Sigmoid colon (tissue), 7 donors: ENCODE measurements around the gene PRKCZ. TPM values are rescaled to one million over a fixed set of nuclear protein-coding genes. Genes with fewer than 3 reads are reported as not detected.

ENCODE experiments used
- DNase-seq: peaks from one replicate; pipeline ENCODE4 v3.0.0-alpha.2; 2019
- H3K27ac ChIP-seq, 4 donors: fragments of 200-600 bp; sonication (generic); one replicate each; pipeline ENCODE4 v1.5.1; 2016 to 2019; ENCODE audit warnings: mild to moderate bottlenecking in 1 of 4
- H3K27me3 ChIP-seq, 3 donors: fragments of 200-600 bp; sonication (generic); one replicate each; pipeline ENCODE4 v1.5.1; 2019; ENCODE audit warnings: mild to moderate bottlenecking in 1 of 3
- H3K36me3 ChIP-seq, 4 donors: fragments of 200-600 bp; sonication (generic); one replicate each; pipeline ENCODE4 v1.5.1; 2016 to 2019
- H3K4me1 ChIP-seq, 4 donors: fragments of 200-600 bp; sonication (generic); one replicate each; pipeline ENCODE4 v1.5.1; 2017 to 2019
- H3K4me3 ChIP-seq, 4 donors: fragments of 200-600 bp; sonication (generic); one replicate each; pipeline ENCODE4 v1.5.1; 2017 to 2019; ENCODE audit warnings: mild to moderate bottlenecking in 2 of 4, moderate library complexity in 1 of 4
- H3K9me3 ChIP-seq, 4 donors: fragments of 200-600 bp in 3 of 4; sonication (generic) in 3 of 4; one replicate each; pipeline versions ENCODE4 v1.5.1 to v1.6.1; 2013 to 2019
- EP300 ChIP-seq, 4 donors: sonication (generic); formaldehyde crosslinking; IDR thresholded peaks; one replicate each; pipeline ENCODE4 v1.6.1; 2017; ENCODE audit warnings: antibody characterized with exemption in 4 of 4
- POLR2A ChIP-seq, 2 donors: fragments of 450-650 bp; IDR thresholded peaks; one replicate each; pipeline ENCODE4 v1.6.1; 2016; ENCODE audit warnings: antibody characterized with exemption in 2 of 2, mild to moderate bottlenecking in 2 of 2, moderate library complexity in 2 of 2
- POLR2AphosphoS5 ChIP-seq, 4 donors: sonication (generic); formaldehyde crosslinking; IDR thresholded peaks; one replicate each; pipeline ENCODE4 v1.6.1; 2017; ENCODE audit warnings: antibody characterized with exemption in 4 of 4
- WGBS, 2 donors: extraction: QIAGEN DNeasy Blood & Tissue Kit; methylation state at CpG; one replicate each; pipeline ENCODE4 v1.1.7; 2013; 5-methylcytosine and 5-hydroxymethylcytosine counted together
- intact Hi-C: fragments of 100-400 bp; cut with DNase I; formaldehyde crosslinking; loops from one replicate; pipeline ENCODE4 v1.15.1; 2023
- polyA plus RNA-seq, 3 donors: library from polyadenylated mRNA; stranded (reverse); fragments of 200-250 nt; gene quantifications; one replicate each; pipeline ENCODE4 v1.2.3, GENCODE V29; 2013
- total RNA-seq, 4 donors: library from RNA; depleted of rRNA; stranded (reverse); fragments of >200 nt; gene quantifications; one replicate each; pipeline ENCODE4 v1.1.0, GENCODE V29; 2016
- TF ChIP-seq, protein P1 (sequence below), 4 experiments: fragments of 450-650 bp in 3 of 4; fragments of 200-600 bp in 1 of 4; IDR thresholded peaks; one replicate each; pipeline ENCODE4 v1.5.1; 2016 to 2019; ENCODE audit warnings: antibody characterized with exemption in 4 of 4, mild to moderate bottlenecking in 3 of 4, moderate library complexity in 2 of 4
- donor health status: healthy with polysubstance abuse.
- donor health status: Bipolar disorder and iron deficiency.
- donor health status: healthy.

Gene PRKCZ
- total and polyA plus RNA-seq, 7 donors: 1.4 to 52.9 (median 4.8) TPM

DNA sequence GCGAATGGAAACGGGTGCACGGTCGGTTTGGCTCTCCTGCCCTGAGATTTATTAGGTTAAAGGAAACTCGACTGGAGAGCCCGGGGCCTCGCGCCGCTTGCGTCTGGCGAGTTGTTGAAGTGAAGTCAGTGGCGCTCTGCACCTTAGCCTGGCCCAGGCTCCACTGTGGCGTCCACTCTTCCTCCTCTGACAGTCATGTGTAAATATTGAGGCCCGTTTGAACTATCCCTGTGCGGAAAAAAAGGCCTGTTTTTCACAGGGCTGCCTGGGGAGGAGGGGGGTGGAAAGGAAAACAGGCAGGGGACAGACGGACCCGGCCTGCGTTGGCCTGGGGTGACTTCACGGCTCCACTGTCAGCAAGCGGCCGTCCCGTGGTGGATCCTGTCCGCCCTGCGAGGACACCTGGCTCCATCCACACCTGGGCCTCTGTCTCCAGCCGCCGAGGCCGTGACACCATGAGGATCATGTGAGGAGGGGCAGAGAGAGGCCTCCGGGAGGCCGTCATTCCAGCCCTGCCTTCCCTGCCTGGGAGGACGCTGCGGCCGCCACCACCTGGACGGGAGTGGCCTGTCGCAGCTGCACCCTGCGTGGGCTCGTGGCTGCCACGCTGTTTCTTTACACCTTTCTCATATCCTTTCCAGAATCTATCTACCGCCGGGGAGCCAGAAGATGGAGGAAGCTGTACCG, 84.6 kb downstream of the PRKCZ start:
- Histone ChIP-seq H3K27ac (peak overlapping the region; percentile 89 to 93 (median 92)), H3K27me3 (no peaks in the 10 kb centered on the region), H3K4me1 (peaks cover 0 to 32% (median 27%) of the 10 kb centered on the region in 4 donors), H3K36me3 (no peaks in the 10 kb centered on the region), H3K9me3 (no peaks in the 10 kb centered on the region), H3K4me3 (no peak overlapping the region)
- no peak for DNase-seq
- WGBS, 2 donors: 88 to 92% methylated on average over 40 of the region's 40 CpGs
- TF ChIP-seq, protein P1, sequence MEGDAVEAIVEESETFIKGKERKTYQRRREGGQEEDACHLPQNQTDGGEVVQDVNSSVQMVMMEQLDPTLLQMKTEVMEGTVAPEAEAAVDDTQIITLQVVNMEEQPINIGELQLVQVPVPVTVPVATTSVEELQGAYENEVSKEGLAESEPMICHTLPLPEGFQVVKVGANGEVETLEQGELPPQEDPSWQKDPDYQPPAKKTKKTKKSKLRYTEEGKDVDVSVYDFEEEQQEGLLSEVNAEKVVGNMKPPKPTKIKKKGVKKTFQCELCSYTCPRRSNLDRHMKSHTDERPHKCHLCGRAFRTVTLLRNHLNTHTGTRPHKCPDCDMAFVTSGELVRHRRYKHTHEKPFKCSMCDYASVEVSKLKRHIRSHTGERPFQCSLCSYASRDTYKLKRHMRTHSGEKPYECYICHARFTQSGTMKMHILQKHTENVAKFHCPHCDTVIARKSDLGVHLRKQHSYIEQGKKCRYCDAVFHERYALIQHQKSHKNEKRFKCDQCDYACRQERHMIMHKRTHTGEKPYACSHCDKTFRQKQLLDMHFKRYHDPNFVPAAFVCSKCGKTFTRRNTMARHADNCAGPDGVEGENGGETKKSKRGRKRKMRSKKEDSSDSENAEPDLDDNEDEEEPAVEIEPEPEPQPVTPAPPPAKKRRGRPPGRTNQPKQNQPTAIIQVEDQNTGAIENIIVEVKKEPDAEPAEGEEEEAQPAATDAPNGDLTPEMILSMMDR (IDR thresholded peaks at IDR 0.05): no peak
- TF ChIP-seq POLR2AphosphoS5 (IDR thresholded peaks at IDR 0.05): no peak
- no peak for TF ChIP-seq POLR2A (IDR thresholded peaks at IDR 0.05)
- no peak for TF ChIP-seq EP300 (IDR thresholded peaks at IDR 0.05)
- intact Hi-C loops: loop anchor here (5.0 kb wide), 2 partner anchors 258 to 278 kb away; partner anchors contain the start of genes MORN1, PEX10 and RER1

DNA sequence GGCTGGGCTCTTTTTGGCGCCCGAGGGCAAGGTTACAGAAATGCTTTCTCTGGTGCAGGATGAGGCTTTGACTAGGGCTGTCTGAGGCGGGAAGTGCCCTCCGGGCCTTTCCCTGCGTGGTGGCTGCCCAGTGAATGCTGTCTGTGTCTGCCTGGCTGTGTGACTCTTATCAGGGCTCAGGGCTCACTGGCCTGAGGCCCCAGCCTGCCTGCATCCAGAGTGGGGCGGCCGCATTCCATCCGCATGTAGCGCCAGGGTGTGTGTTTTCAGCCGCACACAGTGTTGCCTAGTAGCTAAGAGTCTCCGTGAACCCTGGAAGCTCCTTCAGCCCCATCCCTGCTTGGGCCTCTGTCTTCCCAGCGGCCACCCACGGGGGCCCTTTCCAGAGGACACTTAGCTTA, 85.2 kb downstream of the PRKCZ start:
- Histone ChIP-seq H3K27ac (peak overlapping the region; percentile 89 to 93 (median 92)), H3K9me3 (no peaks in the 10 kb centered on the region), H3K4me1 (peaks cover 0 to 32% (median 27%) of the 10 kb centered on the region in 4 donors), H3K4me3 (no peak overlapping the region), H3K36me3 (no peaks in the 10 kb centered on the region), H3K27me3 (no peaks in the 10 kb centered on the region)
- intact Hi-C loops: no loop called here
- DNase-seq: peak; percentile 91
- TF ChIP-seq POLR2AphosphoS5 (IDR thresholded peaks at IDR 0.05) (peak; percentile 9 to 63 (median 34)), EP300 (IDR thresholded peaks at IDR 0.05) (no peak)
- TF ChIP-seq, protein P1 (IDR thresholded peaks at IDR 0.05): no peak
- 71 to 84% methylated on average over 13 of the region's 13 CpGs for WGBS, 2 donors

DNA sequence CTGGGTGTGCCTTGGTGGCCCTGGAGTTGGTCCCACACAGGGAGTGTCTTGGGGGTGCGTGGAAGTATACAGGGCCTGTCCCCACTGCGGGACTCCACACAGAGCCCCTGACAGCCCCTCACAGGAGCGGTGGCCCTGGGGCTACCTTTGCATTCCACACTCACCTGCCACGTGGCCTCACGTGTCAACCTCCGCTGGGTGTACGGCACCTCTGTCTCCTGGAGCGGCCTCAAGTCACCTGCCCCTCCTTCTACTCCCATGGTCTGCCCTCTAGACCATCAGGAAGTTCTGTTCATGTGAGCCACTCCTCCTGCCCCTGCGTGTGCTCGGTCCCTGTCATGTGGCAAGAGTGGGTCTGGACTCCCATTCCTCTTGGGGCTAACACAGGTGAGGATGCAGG, 85.7 kb downstream of the PRKCZ start:
- Histone ChIP-seq H3K9me3 (no peaks in the 10 kb centered on the region), H3K27ac (peak overlapping the region; percentile 89 to 93 (median 92)), H3K27me3 (no peaks in the 10 kb centered on the region), H3K4me1 (peaks cover 0 to 32% (median 27%) of the 10 kb centered on the region in 4 donors), H3K4me3 (no peak overlapping the region), H3K36me3 (no peaks in the 10 kb centered on the region)
- no peak for TF ChIP-seq POLR2AphosphoS5 (IDR thresholded peaks at IDR 0.05)
- TF ChIP-seq EP300 (IDR thresholded peaks at IDR 0.05): no peak
- TF ChIP-seq, protein P1 (IDR thresholded peaks at IDR 0.05): no peak
- no peak for TF ChIP-seq POLR2A (IDR thresholded peaks at IDR 0.05)
- 92% methylated on average over 10 of the region's 10 CpGs for WGBS, 2 donors
- DNase-seq: no peak
- intact Hi-C loops: no loop called here

DNA sequence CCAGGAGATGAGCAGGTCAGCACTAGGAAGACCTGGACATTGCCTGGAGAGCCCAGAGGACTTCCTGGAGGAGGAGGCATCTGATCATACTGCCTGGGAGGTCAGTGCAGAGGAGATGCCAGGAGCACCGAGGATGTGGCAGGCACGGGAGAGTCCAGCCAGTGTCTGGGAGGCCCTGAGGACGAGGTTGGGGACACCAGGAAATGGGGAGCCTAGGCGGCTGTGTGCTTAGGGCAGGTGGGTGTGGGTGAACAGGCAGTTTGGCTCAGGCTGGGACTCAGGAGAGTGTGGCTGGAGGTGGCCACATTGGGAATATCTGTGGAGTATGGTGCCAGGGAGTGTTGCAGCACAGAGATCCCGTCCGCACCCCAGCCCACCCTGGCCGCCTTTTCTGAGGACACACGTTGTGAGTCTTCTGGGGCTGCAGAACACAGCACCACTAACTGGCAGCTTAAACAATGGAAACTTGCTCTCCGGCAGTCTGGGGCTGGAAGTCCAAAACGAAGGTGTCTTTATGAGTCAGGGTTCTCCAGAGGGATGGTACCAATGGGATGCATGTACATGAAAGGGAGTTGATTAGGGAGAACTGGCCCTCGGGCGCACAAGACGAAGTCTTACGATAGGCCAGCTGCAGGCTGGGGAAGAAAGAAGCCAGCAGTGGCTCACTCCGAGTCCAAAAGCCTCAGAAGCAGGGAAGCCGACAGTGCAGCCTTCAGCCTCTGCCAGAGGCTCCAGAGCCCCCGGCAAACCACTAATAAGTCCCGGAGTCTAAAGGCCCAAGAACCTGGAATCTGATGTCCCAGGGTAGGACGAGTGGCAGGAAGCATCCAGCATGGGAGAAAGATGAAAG, 86.4 kb downstream of the PRKCZ start:
- H3K4me3 ChIP-seq: no peak overlapping the region
- intact Hi-C loops: no loop called here
- no peaks in the 10 kb centered on the region for H3K27me3 ChIP-seq
- WGBS, 2 donors: 46 to 74% methylated on average over 19 of the region's 19 CpGs
- H3K36me3 ChIP-seq: no peaks in the 10 kb centered on the region
- TF ChIP-seq EP300 (IDR thresholded peaks at IDR 0.05) (no peak), POLR2A (IDR thresholded peaks at IDR 0.05) (no peak), POLR2AphosphoS5 (IDR thresholded peaks at IDR 0.05) (no peak)
- TF ChIP-seq, protein P1 (IDR thresholded peaks at IDR 0.05): no peak
- peak overlapping the region in 2 of 4 donors; percentile 89 to 92 for H3K27ac ChIP-seq
- no peak for DNase-seq
- H3K4me1 ChIP-seq: peaks cover 0 to 32% (median 27%) of the 10 kb centered on the region in 4 donors
- no peaks in the 10 kb centered on the region for H3K9me3 ChIP-seq
